Lower leg skin (tissue), 4 donors: ENCODE data around the gene PLCD3. TPM values are rescaled to one million over a fixed set of nuclear protein-coding genes. Genes with fewer than 3 reads are reported as not detected.

Experiments
- DNase-seq, 2 donors: peaks; one replicate each; pipeline ENCODE4 v3.0.0-alpha.2; 2019; ENCODE audit warnings: low spot score in 2 of 2
- H3K4me3 ChIP-seq: fragments of 200-600 bp; sonication (generic); 2 replicates; pipeline ENCODE4 v1.5.1; 2017; ENCODE audit warnings: mild to moderate bottlenecking, low read depth; ENCODE audit not compliant: poor library complexity, severe bottlenecking
- CTCF ChIP-seq, 3 donors: fragments of 450-650 bp; IDR thresholded peaks; one replicate each; pipeline ENCODE4 v1.5.1; 2016; ENCODE audit warnings: antibody characterized with exemption in 3 of 3, mild to moderate bottlenecking in 3 of 3, moderate library complexity in 2 of 3
- POLR2A ChIP-seq, 2 donors: fragments of 450-650 bp; IDR thresholded peaks; one replicate each; pipeline ENCODE4 v1.6.1; 2016 to 2017; ENCODE audit warnings: antibody characterized with exemption in 2 of 2, mild to moderate bottlenecking in 1 of 2, moderate library complexity in 1 of 2
- WGBS, 2 donors: methylation state at CpG; one replicate each; pipeline ENCODE4 v1.1.5; 2018; 5-methylcytosine and 5-hydroxymethylcytosine counted together
- intact Hi-C: fragments of 100-400 bp; cut with DNase I; formaldehyde crosslinking; loops from one replicate; pipeline ENCODE4 v1.15.0; 2023; ENCODE audit warnings: low total_unique reads
- total RNA-seq, 4 donors: library from RNA; depleted of rRNA; stranded (reverse); fragments of >200 nt; gene quantifications; one replicate each; pipeline ENCODE4 v1.1.0, GENCODE V29; 2016

Gene PLCD3
- total RNA-seq, 4 donors from 2014 or later = 65.7 to 180 (median 105) TPM

GRCh38 chr17:45135192-45135977 is 3.1 kb upstream of the PLCD3 start, which contains the start of gene ACBD4:
ACBD4 (plus strand) TSS chr17:45135687; CDS start chr17:45136145, 458 bp downstream.
- intact Hi-C loops = loop anchor here (5.0 kb wide), 1 partner anchor 62 kb away; no protein-coding TSS in a partner anchor
- peak within 1 kb of the TSS; percentile 39 for H3K4me3 ChIP-seq
- TF ChIP-seq CTCF (IDR thresholded peaks at IDR 0.05) (peak; percentile 58 to 100 (median 100)), POLR2A (IDR thresholded peaks at IDR 0.05) (no peak)
- WGBS, 2 donors = 5 to 6% methylated on average over 28 to 39 of the region's 40 CpGs
- peak; percentile 97 to 99 for DNase-seq

- TF ChIP-seq CTCF (IDR thresholded peaks at IDR 0.05) (peak in 1 of 3 donors; percentile 63), POLR2A (IDR thresholded peaks at IDR 0.05) (no peak)
- H3K4me3 ChIP-seq = peak overlapping the region; percentile 63
- DNase-seq = peak; percentile 71 to 96
- intact Hi-C loops = no loop called here
- WGBS, 2 donors = 0 to 2% methylated on average over 57 to 59 of the region's 71 CpGs
Observed at GRCh38 chr17:45132572-45133463, 503 bp upstream of the PLCD3 start.

- DNase-seq = no peak
- intact Hi-C loops = no loop called here
- 11 to 13% methylated on average over 24 to 27 of the region's 46 CpGs for WGBS, 2 donors
- TF ChIP-seq CTCF (IDR thresholded peaks at IDR 0.05) = peak in 1 of 3 donors; percentile 90
- TF ChIP-seq POLR2A (IDR thresholded peaks at IDR 0.05) = no peak
- H3K4me3 ChIP-seq = peak overlapping the region; percentile 86
Observed at GRCh38 chr17:45131616-45132319, 547 bp downstream of the PLCD3 start.

- H3K4me3 ChIP-seq = no peak overlapping the region
- no peak for DNase-seq
- intact Hi-C loops = no loop called here
- 77% methylated on average over 16 to 17 of the region's 17 CpGs for WGBS, 2 donors
- TF ChIP-seq CTCF (IDR thresholded peaks at IDR 0.05) (no peak), POLR2A (IDR thresholded peaks at IDR 0.05) (no peak)
Observed at GRCh38 chr17:45130681-45131615, 1.4 kb downstream of the PLCD3 start.
